GM20000 (cell line): ENCODE measurements around the gene ANK3.

Experiments
- DNase-seq: peaks from one replicate; pipeline ENCODE4 v3.0.0; 2012; ENCODE audit warnings: low spot score
- TF ChIP-seq, protein P1 (sequence below): IDR thresholded peaks from 2 replicates; pipeline ENCODE4 v1.5.1; 2012; ENCODE audit warnings: mild to moderate bottlenecking, control low read depth; ENCODE audit errors: extremely low read depth, missing control alignments

Gene ANK3

GRCh38 chr10:60135020-60135419, 254.7 kb downstream of the ANK3 start:
- TF ChIP-seq, protein P1, sequence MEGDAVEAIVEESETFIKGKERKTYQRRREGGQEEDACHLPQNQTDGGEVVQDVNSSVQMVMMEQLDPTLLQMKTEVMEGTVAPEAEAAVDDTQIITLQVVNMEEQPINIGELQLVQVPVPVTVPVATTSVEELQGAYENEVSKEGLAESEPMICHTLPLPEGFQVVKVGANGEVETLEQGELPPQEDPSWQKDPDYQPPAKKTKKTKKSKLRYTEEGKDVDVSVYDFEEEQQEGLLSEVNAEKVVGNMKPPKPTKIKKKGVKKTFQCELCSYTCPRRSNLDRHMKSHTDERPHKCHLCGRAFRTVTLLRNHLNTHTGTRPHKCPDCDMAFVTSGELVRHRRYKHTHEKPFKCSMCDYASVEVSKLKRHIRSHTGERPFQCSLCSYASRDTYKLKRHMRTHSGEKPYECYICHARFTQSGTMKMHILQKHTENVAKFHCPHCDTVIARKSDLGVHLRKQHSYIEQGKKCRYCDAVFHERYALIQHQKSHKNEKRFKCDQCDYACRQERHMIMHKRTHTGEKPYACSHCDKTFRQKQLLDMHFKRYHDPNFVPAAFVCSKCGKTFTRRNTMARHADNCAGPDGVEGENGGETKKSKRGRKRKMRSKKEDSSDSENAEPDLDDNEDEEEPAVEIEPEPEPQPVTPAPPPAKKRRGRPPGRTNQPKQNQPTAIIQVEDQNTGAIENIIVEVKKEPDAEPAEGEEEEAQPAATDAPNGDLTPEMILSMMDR: no peak
- DNase-seq: no peak

- DNase-seq: no peak
- TF ChIP-seq, protein P1: no peak
Observed at GRCh38 chr10:60134548-60134947, 255.1 kb downstream of the ANK3 start.

DNA sequence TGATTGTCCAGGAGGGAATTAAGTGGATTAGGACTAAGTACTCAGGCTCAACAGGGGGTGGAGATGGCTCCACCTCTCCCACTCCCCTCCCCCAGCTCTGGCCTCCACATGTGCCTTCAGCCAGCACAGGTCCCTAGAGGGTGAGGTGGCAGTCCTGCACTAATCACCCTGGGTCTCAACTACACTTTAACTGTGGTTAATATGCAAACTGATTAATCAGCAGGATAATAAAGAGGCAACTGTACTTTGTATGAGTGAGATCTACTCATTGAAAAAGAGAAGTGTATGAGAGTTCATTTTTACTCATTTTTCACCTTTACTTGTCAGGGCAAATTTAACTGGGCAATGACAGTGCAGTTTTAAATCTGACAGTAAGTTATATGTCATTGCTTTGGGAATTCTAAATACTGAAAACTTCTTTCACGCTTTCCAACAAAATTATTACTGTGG, 259.5 kb downstream of the ANK3 start:
- TF ChIP-seq, protein P1: no peak
- no peak for DNase-seq

GRCh38 chr10:60125895-60126294, 263.8 kb downstream of the ANK3 start:
- DNase-seq: no peak
- TF ChIP-seq, protein P1: no peak

DNA sequence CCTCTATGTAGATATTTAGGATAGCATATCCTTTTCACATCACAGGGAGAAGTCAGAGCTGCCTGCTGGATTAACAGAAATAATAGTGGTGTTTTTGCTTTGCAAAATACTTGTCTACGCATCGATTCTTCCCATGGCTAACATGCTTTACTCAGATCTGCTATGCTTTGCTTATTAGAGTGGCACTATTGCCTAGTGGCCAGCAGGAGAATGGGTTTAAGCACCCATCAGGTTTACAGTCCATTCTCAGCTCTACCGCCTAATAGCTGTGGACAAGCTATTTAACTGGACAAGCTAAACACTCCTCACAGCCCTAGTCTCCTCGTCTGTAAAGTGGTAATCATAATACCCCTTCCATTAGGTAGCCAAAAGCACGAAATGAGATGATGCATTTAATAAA, 265.1 kb downstream of the ANK3 start:
- TF ChIP-seq, protein P1: no peak
- DNase-seq: no peak

- no peak for DNase-seq
- TF ChIP-seq, protein P1: no peak
Observed at GRCh38 chr10:60123668-60124067, 266.0 kb downstream of the ANK3 start.

GRCh38 chr10:60123172-60123571, 266.5 kb downstream of the ANK3 start:
- TF ChIP-seq, protein P1: no peak
- DNase-seq: no peak
